Prostate gland (tissue), 2 donors: ENCODE measurements around the gene TREML1.

Experiments used
- POLR2A ChIP-seq: fragments of 450-650 bp; IDR thresholded peaks from one replicate; pipeline ENCODE4 v1.6.1; 2016; ENCODE audit warnings: antibody characterized with exemption, mild to moderate bottlenecking
- POLR2AphosphoS5 ChIP-seq: sonication (generic); formaldehyde crosslinking; IDR thresholded peaks from one replicate; pipeline ENCODE4 v1.6.1; 2017; ENCODE audit warnings: antibody characterized with exemption
- TF ChIP-seq, protein P1 (sequence below), 4 experiments: fragments of 200-600 bp in 2 of 4; fragments of 450-650 bp in 2 of 4; sonication (generic) in 2 of 4; IDR thresholded peaks; 1 replicate in 3 of 4; 2 replicates in 1 of 4; pipeline ENCODE4 v1.5.1; 2016 to 2019; ENCODE audit warnings: antibody characterized with exemption in 4 of 4, mild to moderate bottlenecking in 2 of 4, moderate library complexity in 2 of 4

DNA sequence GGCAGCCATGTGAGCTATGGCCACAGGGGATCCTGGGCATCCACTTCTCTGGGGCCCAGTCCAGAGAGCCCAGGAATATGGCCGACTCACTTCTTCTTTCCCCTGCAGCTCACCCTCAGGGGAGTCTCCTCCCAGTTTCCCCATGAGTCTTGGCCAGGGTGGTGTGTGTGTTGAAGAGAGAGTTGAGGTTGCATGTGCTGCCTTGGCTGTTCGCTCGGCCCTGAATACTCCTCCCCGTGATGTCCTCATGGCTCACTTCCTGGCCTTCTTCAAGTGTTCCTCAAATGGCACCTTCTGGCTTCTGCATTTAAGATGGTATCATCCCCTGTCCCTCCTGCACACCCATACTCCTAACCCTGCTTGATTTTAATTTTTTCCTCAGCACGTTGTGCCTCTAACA lies 3.2 kb upstream of the TREML1 start:
- TF ChIP-seq, protein P1, sequence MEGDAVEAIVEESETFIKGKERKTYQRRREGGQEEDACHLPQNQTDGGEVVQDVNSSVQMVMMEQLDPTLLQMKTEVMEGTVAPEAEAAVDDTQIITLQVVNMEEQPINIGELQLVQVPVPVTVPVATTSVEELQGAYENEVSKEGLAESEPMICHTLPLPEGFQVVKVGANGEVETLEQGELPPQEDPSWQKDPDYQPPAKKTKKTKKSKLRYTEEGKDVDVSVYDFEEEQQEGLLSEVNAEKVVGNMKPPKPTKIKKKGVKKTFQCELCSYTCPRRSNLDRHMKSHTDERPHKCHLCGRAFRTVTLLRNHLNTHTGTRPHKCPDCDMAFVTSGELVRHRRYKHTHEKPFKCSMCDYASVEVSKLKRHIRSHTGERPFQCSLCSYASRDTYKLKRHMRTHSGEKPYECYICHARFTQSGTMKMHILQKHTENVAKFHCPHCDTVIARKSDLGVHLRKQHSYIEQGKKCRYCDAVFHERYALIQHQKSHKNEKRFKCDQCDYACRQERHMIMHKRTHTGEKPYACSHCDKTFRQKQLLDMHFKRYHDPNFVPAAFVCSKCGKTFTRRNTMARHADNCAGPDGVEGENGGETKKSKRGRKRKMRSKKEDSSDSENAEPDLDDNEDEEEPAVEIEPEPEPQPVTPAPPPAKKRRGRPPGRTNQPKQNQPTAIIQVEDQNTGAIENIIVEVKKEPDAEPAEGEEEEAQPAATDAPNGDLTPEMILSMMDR (IDR thresholded peaks at IDR 0.05), result no peak
- TF ChIP-seq POLR2A, result no peak
- TF ChIP-seq POLR2AphosphoS5, result no peak
